ENCODE measurements around the gene ARSJ. TPM values are rescaled to one million over a fixed set of nuclear protein-coding genes. Genes with fewer than 3 reads are reported as not detected.
A peak's percentile ranks its signal among the peaks of the same experiment; 100 is the strongest.

Gene ARSJ
- total RNA-seq, 1 donor from 2014 or later = 61.7 TPM

DNA sequence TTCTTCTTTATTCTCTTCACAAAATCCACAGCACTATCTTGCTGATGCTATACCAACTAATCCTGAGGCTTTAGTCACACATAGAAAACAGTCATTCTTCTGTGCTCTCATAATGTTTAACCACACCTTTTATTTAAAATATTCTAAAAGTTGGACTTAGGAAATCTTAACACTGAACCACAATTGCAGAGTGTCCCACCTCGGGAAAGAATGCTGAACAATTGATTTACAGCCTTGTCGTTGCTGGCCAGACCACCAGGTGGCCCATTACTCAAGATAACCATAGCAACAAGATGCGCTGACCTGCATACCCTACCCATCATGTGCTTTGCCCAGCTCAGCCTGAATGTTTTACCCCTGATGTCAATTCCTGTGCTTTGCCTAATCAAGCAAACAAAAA lies 100.8 kb downstream of the ARSJ start:
- Mint-ChIP-seq H3K9me3 (ENCODE audit: unreplicated experiment) (no peaks in the 10 kb centered on the region), H3K4me3 (ENCODE audit: unreplicated experiment) (no peak overlapping the region), H3K27ac (ENCODE audit: unreplicated experiment) (no peak overlapping the region), H3K27me3 (ENCODE audit: unreplicated experiment) (no peaks in the 10 kb centered on the region), H3K4me1 (ENCODE audit: unreplicated experiment) (peaks cover 15% of the 10 kb centered on the region), H3K36me3 (ENCODE audit: unreplicated experiment) (peaks cover 2% of the 10 kb centered on the region)
- DNase-seq (ENCODE audit: extremely low spot score, unreplicated experiment) = no peak
- TF ChIP-seq, protein P1, sequence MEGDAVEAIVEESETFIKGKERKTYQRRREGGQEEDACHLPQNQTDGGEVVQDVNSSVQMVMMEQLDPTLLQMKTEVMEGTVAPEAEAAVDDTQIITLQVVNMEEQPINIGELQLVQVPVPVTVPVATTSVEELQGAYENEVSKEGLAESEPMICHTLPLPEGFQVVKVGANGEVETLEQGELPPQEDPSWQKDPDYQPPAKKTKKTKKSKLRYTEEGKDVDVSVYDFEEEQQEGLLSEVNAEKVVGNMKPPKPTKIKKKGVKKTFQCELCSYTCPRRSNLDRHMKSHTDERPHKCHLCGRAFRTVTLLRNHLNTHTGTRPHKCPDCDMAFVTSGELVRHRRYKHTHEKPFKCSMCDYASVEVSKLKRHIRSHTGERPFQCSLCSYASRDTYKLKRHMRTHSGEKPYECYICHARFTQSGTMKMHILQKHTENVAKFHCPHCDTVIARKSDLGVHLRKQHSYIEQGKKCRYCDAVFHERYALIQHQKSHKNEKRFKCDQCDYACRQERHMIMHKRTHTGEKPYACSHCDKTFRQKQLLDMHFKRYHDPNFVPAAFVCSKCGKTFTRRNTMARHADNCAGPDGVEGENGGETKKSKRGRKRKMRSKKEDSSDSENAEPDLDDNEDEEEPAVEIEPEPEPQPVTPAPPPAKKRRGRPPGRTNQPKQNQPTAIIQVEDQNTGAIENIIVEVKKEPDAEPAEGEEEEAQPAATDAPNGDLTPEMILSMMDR (IDR thresholded peaks at IDR 0.05) = peak; percentile 62

DNA sequence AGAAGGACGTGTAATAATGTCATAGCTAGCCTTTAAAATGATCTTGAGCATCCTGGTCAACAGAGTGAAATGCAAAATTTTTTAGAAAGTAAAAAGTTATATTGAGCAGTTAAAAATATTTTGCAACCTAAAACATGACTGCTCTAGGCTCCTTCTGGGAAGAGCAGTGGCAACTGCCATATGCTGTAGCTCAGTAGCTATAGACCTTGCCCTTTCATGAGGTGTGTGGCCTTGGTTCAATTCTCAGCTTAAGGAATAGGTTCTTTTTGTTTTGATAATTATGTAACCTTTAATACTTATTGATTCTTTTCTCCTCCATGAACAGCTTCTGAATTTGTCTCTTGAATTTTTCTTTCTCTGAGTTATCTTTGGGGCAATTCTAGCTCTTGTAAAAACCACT lies 105.0 kb downstream of the ARSJ start:
- H3K27me3 Mint-ChIP-seq (ENCODE audit: unreplicated experiment) = no peaks in the 10 kb centered on the region
- H3K9me3 Mint-ChIP-seq (ENCODE audit: unreplicated experiment) = no peaks in the 10 kb centered on the region
- no peak for DNase-seq (ENCODE audit: extremely low spot score, unreplicated experiment)
- peaks cover 13% of the 10 kb centered on the region for H3K4me1 Mint-ChIP-seq (ENCODE audit: unreplicated experiment)
- no peak overlapping the region for H3K4me3 Mint-ChIP-seq (ENCODE audit: unreplicated experiment)
- no peak overlapping the region for H3K27ac Mint-ChIP-seq (ENCODE audit: unreplicated experiment)
- peaks cover 22% of the 10 kb centered on the region for H3K36me3 Mint-ChIP-seq (ENCODE audit: unreplicated experiment)
- TF ChIP-seq, protein P1 (IDR thresholded peaks at IDR 0.05) = no peak

DNA sequence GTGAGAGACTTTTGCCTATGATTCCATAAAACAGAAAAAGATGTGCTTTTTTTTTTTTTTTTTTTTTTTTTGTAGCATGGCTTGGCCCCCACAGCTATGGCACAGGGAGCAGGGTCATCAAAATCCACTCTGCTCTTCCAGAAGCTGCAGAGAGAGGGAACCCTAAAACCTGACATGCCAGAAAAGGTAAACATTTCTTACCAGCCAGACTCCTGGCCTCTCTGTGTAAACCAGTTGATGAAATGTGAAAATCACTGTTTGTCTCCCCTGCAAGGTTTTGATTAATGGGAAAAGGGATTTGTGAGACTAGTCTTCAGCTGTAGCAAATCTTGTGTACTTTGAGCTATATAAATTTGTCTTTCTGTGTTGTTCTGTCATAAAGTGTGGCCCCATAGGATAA lies 105.9 kb downstream of the ARSJ start:
- Mint-ChIP-seq H3K36me3 (ENCODE audit: unreplicated experiment) (peaks cover 21% of the 10 kb centered on the region), H3K9me3 (ENCODE audit: unreplicated experiment) (no peaks in the 10 kb centered on the region), H3K27me3 (ENCODE audit: unreplicated experiment) (no peaks in the 10 kb centered on the region), H3K4me1 (ENCODE audit: unreplicated experiment) (peaks cover 8% of the 10 kb centered on the region), H3K27ac (ENCODE audit: unreplicated experiment) (no peak overlapping the region), H3K4me3 (ENCODE audit: unreplicated experiment) (no peak overlapping the region)
- TF ChIP-seq, protein P1 (IDR thresholded peaks at IDR 0.05) = no peak
- DNase-seq (ENCODE audit: extremely low spot score, unreplicated experiment) = no peak

DNA sequence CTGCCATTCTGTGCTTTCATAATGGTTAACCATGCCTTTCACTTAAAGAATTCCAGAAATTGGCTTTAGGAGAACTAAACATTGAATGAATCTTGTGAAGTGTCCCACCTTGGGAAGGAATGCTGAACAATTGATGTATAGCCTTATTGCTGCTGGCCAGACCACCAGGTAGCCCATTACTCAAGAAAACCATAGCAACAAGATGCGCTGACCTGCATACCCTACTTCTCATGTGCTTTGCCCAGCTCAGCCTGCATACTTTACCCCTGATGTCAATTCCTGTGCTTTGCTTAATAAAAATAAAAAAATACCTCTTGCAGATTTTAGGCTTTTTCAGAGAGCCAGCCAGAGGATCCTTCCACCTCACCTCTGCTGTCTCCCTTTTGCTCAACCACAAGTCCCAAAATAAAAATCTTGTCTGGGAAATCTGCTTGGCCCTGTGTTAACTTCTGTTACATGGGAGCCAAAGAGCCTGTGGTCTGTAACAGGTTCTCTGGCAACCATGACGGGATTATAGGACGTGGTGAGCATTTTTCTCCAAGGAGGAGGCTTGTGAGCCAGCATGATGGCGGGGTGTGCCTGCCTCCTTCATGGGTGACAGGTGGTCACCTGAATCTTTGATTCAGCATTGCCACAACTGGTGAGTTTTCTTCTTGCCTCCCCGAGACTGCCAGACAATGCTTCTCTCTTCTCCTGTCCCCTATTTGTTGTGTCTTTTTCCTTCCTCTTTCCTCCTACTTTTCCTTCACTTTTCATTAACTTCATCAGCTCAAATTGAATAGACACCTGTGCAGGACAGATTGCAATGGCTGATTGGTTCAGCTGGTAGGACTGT lies 106.8 kb downstream of the ARSJ start:
- H3K27ac Mint-ChIP-seq (ENCODE audit: unreplicated experiment) = no peak overlapping the region
- peaks cover 21% of the 10 kb centered on the region for H3K36me3 Mint-ChIP-seq (ENCODE audit: unreplicated experiment)
- H3K4me3 Mint-ChIP-seq (ENCODE audit: unreplicated experiment) = no peak overlapping the region
- no peaks in the 10 kb centered on the region for H3K9me3 Mint-ChIP-seq (ENCODE audit: unreplicated experiment)
- peaks cover 8% of the 10 kb centered on the region for H3K4me1 Mint-ChIP-seq (ENCODE audit: unreplicated experiment)
- no peak for DNase-seq (ENCODE audit: extremely low spot score, unreplicated experiment)
- TF ChIP-seq, protein P1 (IDR thresholded peaks at IDR 0.05) = no peak
- H3K27me3 Mint-ChIP-seq (ENCODE audit: unreplicated experiment) = no peaks in the 10 kb centered on the region

DNA sequence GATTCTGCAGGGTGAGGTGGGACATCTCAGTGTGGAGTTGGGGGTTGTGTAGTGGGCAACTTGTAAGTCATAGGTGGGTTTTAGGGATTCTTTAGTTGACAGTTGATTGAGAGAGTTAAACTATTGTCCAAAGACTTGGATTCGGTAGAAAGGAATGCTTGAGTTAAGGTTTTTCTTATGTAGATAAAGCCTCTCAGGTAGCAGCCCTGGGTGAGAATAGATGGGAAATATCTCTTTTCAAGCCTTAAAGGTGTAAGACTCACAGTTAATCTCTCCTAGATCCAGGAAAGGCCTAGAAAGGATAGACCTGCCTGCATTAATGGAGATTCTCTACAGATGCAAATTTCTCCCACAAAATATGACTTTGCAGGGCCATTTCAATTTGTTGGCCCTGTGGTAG lies 108.4 kb downstream of the ARSJ start:
- TF ChIP-seq, protein P1 (IDR thresholded peaks at IDR 0.05) = no peak
- H3K27ac Mint-ChIP-seq (ENCODE audit: unreplicated experiment) = no peak overlapping the region
- DNase-seq (ENCODE audit: extremely low spot score, unreplicated experiment) = no peak

More for the DNA sequence above, 108.4 kb downstream of the ARSJ start:
- no peaks in the 10 kb centered on the region for H3K9me3 Mint-ChIP-seq (ENCODE audit: unreplicated experiment)
- H3K36me3 Mint-ChIP-seq (ENCODE audit: unreplicated experiment) = peaks cover 21% of the 10 kb centered on the region
- H3K27me3 Mint-ChIP-seq (ENCODE audit: unreplicated experiment) = no peaks in the 10 kb centered on the region
- peaks cover 8% of the 10 kb centered on the region for H3K4me1 Mint-ChIP-seq (ENCODE audit: unreplicated experiment)
- no peak overlapping the region for H3K4me3 Mint-ChIP-seq (ENCODE audit: unreplicated experiment)
